GM13976 (cell line): Measurements from ENCODE around the gene DAB1.

Experiments
- DNase-seq: peaks from one replicate; pipeline ENCODE4 v3.0.0; 2012; ENCODE audit warnings: low spot score
- in situ Hi-C: fragments of 300-500 bp; cut with MboI; formaldehyde crosslinking; loops from one replicate; pipeline ENCODE4 v1.12.0; 2022; ENCODE audit warnings: low sequenced_read_pairs, mixed read lengths, inconsistent platforms; ENCODE audit not compliant: unreplicated experiment
- TF ChIP-seq, protein P1 (sequence below): IDR thresholded peaks from 2 replicates; pipeline ENCODE4 v1.5.1; 2012; ENCODE audit warnings: borderline replicate concordance, mild to moderate bottlenecking; ENCODE audit not compliant: insufficient read depth; ENCODE audit errors: extremely low read depth, missing control alignments, control extremely low read depth

DAB1 gene

GRCh38 chr1:57336793-57337192 is 87.1 kb downstream of the DAB1 start:
- in situ Hi-C loops, result no loop called here
- TF ChIP-seq, protein P1, sequence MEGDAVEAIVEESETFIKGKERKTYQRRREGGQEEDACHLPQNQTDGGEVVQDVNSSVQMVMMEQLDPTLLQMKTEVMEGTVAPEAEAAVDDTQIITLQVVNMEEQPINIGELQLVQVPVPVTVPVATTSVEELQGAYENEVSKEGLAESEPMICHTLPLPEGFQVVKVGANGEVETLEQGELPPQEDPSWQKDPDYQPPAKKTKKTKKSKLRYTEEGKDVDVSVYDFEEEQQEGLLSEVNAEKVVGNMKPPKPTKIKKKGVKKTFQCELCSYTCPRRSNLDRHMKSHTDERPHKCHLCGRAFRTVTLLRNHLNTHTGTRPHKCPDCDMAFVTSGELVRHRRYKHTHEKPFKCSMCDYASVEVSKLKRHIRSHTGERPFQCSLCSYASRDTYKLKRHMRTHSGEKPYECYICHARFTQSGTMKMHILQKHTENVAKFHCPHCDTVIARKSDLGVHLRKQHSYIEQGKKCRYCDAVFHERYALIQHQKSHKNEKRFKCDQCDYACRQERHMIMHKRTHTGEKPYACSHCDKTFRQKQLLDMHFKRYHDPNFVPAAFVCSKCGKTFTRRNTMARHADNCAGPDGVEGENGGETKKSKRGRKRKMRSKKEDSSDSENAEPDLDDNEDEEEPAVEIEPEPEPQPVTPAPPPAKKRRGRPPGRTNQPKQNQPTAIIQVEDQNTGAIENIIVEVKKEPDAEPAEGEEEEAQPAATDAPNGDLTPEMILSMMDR, result no peak
- no peak for DNase-seq

DNA sequence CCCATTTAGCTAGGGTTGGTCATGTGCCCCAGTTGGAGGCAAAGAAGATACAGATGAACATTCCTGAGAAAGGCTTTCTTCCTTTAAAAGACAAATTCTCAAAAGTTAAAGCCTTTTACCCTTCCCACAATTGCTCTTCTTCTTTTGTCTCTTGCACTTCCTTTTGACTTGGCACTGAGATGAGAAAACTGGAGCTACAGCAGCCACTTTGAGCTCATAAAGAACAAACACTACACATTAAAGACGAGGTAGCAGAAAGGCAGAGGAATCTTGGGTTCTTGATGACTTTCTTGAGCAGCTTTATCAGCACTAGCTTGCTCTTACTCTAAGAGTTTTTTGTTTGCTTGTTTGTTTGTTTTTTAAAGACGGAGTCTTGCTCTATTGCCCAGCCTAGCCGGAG is 92.2 kb downstream of the DAB1 start:
- in situ Hi-C loops, result no loop called here
- DNase-seq, result no peak
- TF ChIP-seq, protein P1, result no peak

- DNase-seq, result no peak
- TF ChIP-seq, protein P1, result no peak
- in situ Hi-C loops, result no loop called here
Observed at GRCh38 chr1:57329937-57330336, 93.9 kb downstream of the DAB1 start.

GRCh38 chr1:57329001-57329527 is 94.8 kb downstream of the DAB1 start:
- no peak for DNase-seq
- in situ Hi-C loops, result no loop called here
- TF ChIP-seq, protein P1, result no peak

- TF ChIP-seq, protein P1, result no peak
- no peak for DNase-seq
- in situ Hi-C loops, result no loop called here
Observed at GRCh38 chr1:57327946-57328345, 95.9 kb downstream of the DAB1 start.

- TF ChIP-seq, protein P1, result no peak
- DNase-seq, result no peak
- in situ Hi-C loops, result no loop called here
Observed at GRCh38 chr1:57327336-57327735, 96.5 kb downstream of the DAB1 start.

DNA sequence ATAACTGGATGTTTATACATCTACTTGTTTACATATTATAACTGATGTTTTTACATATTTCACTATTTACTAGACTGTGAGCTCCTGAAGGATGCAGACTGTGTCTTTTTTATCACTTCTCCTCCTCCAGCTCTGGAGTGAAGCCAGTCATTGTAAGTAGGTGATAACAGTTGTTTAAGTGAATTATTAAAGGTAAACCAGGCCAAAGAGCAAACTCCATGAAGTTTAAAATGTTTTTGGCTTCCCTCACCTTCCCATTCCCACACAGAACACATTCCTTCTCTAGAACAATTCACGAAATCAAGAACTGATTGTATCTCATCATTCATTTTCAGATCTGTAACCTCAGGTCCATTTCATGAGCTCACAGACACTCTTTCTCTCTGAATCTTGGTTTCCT is 98.3 kb downstream of the DAB1 start:
- no peak for DNase-seq
- in situ Hi-C loops, result no loop called here
- TF ChIP-seq, protein P1, result no peak
